HEK293 (cell line): ENCODE results near the gene KLHDC3.

Experiments
- CTCF ChIA-PET: fragments of 350-600 bp; formaldehyde crosslinking; extraction: SDS; loops from one replicate; lab custom pipeline; 2021; ENCODE audit warnings: antibody characterized with exemption; lab: Yijun Ruan, JAX
- POLR2A ChIA-PET: fragments of 300-600 bp; formaldehyde crosslinking; extraction: SDS; loops from one replicate; lab custom pipeline; 2020; ENCODE audit warnings: antibody characterized with exemption, inconsistent platforms; lab: Yijun Ruan, JAX
- H3K27ac ChIP-seq: fragments of 200-500 bp; sonication (Bioruptor generic); 2 replicates; pipeline ENCODE4 v1.5.1; 2014; ENCODE audit warnings: low read depth, low read length, control low read depth, inconsistent platforms; ENCODE audit errors: extremely low read depth
- H3K36me3 ChIP-seq, 2 experiments: fragments of 200-500 bp in 1 of 2; sonication (Bioruptor generic) in 1 of 2; 1 replicate in 1 of 2; 2 replicates in 1 of 2; pipeline ENCODE4 v1.5.1; 2014 to 2017; ENCODE audit warnings: inconsistent platforms in 2 of 2, low read length in 2 of 2; ENCODE audit not compliant: control insufficient read depth in 2 of 2, insufficient read depth in 1 of 2
- H3K4me1 ChIP-seq: fragments of 200-500 bp; sonication (Bioruptor generic); 2 replicates; pipeline ENCODE4 v1.5.1; 2014; ENCODE audit warnings: mild to moderate bottlenecking, low read length, inconsistent platforms; ENCODE audit not compliant: control insufficient read depth, insufficient read depth
- H3K4me3 ChIP-seq: 2 replicates; pipeline ENCODE4 v1.5.1; 2011; ENCODE audit warnings: low read depth, mild to moderate bottlenecking, control low read depth, low read length, moderate library complexity
- H3K9me3 ChIP-seq: fragments of 200-500 bp; sonication (Bioruptor generic); 2 replicates; pipeline ENCODE4 v1.5.1; 2014; ENCODE audit warnings: low read depth, low read length, inconsistent platforms; ENCODE audit not compliant: control insufficient read depth, insufficient read depth
- EGR2 ChIP-seq: fragments of 450-650 bp; formaldehyde crosslinking; IDR thresholded peaks from 2 replicates; pipeline ENCODE4 v1.5.1; 2016; ENCODE audit warnings: low read depth, missing biosample characterization, missing genetic modification characterization
- KLF10 ChIP-seq: fragments of 450-650 bp; IDR thresholded peaks from 2 replicates; pipeline ENCODE4 v1.5.1; 2018; ENCODE audit warnings: missing biosample characterization, mild to moderate bottlenecking, missing genetic modification characterization
- KLF7 ChIP-seq: fragments of 450-650 bp; formaldehyde crosslinking; IDR thresholded peaks from 2 replicates; pipeline ENCODE4 v1.5.1; 2016; ENCODE audit warnings: missing biosample characterization, missing genetic modification characterization, borderline replicate concordance
- RBAK ChIP-seq: fragments of 450-650 bp; formaldehyde crosslinking; IDR thresholded peaks from 2 replicates; pipeline ENCODE4 v1.5.1; 2016; ENCODE audit warnings: missing biosample characterization, missing genetic modification characterization
- SALL2 ChIP-seq: fragments of 450-650 bp; formaldehyde crosslinking; IDR thresholded peaks from 2 replicates; pipeline ENCODE4 v1.5.0; 2017; ENCODE audit warnings: missing biosample characterization, mild to moderate bottlenecking, missing genetic modification characterization, borderline replicate concordance
- YY1 ChIP-seq: fragments of 450-650 bp; formaldehyde crosslinking; IDR thresholded peaks from 2 replicates; pipeline ENCODE4 v1.5.1; 2018; ENCODE audit warnings: missing biosample characterization, missing genetic modification characterization
- ZBTB7A ChIP-seq: fragments of 450-650 bp; formaldehyde crosslinking; IDR thresholded peaks from 2 replicates; pipeline ENCODE4 v1.5.1; 2016; ENCODE audit warnings: low read depth, missing biosample characterization, missing genetic modification characterization
- ZFP69B ChIP-seq: fragments of 450-650 bp; formaldehyde crosslinking; IDR thresholded peaks from 2 replicates; pipeline ENCODE4 v1.5.1; 2016; ENCODE audit warnings: missing biosample characterization, missing genetic modification characterization
- ZNF121 ChIP-seq: fragments of 450-650 bp; formaldehyde crosslinking; IDR thresholded peaks from 2 replicates; pipeline ENCODE4 v1.5.1; 2016; ENCODE audit warnings: missing biosample characterization, missing genetic modification characterization
- ZNF146 ChIP-seq: fragments of 450-650 bp; formaldehyde crosslinking; IDR thresholded peaks from 2 replicates; pipeline ENCODE4 v1.5.1; 2016; ENCODE audit warnings: missing biosample characterization, missing genetic modification characterization
- ZNF169 ChIP-seq: fragments of 450-650 bp; formaldehyde crosslinking; IDR thresholded peaks from 2 replicates; pipeline ENCODE4 v1.5.1; 2016; ENCODE audit warnings: missing biosample characterization, missing genetic modification characterization
- ZNF214 ChIP-seq: fragments of 450-650 bp; formaldehyde crosslinking; IDR thresholded peaks from 2 replicates; pipeline ENCODE4 v1.5.1; 2017; ENCODE audit warnings: missing biosample characterization, mild to moderate bottlenecking, missing genetic modification characterization, borderline replicate concordance
- ZNF24 ChIP-seq: fragments of 450-650 bp; formaldehyde crosslinking; IDR thresholded peaks from 2 replicates; pipeline ENCODE4 v1.5.1; 2016; ENCODE audit warnings: missing biosample characterization, missing genetic modification characterization
- ZNF341 ChIP-seq: fragments of 450-650 bp; formaldehyde crosslinking; IDR thresholded peaks from 2 replicates; pipeline ENCODE4; 2016; ENCODE audit warnings: low read depth, missing biosample characterization, missing genetic modification characterization
- ZNF501 ChIP-seq: fragments of 450-650 bp; formaldehyde crosslinking; IDR thresholded peaks from 2 replicates; pipeline ENCODE4 v1.5.1; 2016; ENCODE audit warnings: missing biosample characterization, missing genetic modification characterization
- ZNF600 ChIP-seq: fragments of 450-650 bp; formaldehyde crosslinking; IDR thresholded peaks from 2 replicates; pipeline ENCODE4 v1.5.1; 2016; ENCODE audit warnings: missing biosample characterization, missing genetic modification characterization
- ZNF624 ChIP-seq: fragments of 450-650 bp; formaldehyde crosslinking; IDR thresholded peaks from 2 replicates; pipeline ENCODE4 v1.5.1; 2017; ENCODE audit warnings: missing biosample characterization, missing genetic modification characterization
- ZNF629 ChIP-seq: fragments of 450-650 bp; formaldehyde crosslinking; IDR thresholded peaks from 2 replicates; pipeline ENCODE4 v1.5.1; 2017; ENCODE audit warnings: missing biosample characterization, missing genetic modification characterization
- ZNF76 ChIP-seq: fragments of 450-650 bp; formaldehyde crosslinking; IDR thresholded peaks from 2 replicates; pipeline ENCODE4; 2016; ENCODE audit warnings: low read depth, missing biosample characterization, missing genetic modification characterization, borderline replicate concordance
- TF ChIP-seq, protein P1 (sequence below): fragments of 450-650 bp; formaldehyde crosslinking; IDR thresholded peaks from 2 replicates; pipeline ENCODE4 v1.5.1; 2016; ENCODE audit warnings: missing biosample characterization, missing genetic modification characterization
- TF ChIP-seq, protein P2 (sequence below): fragments of 450-650 bp; formaldehyde crosslinking; conservative IDR thresholded peaks from 2 replicates; pipeline ENCODE4 v1.5.1; 2016; ENCODE audit warnings: low read depth, missing biosample characterization, missing genetic modification characterization
- TF ChIP-seq, protein P3 (sequence below): fragments of 450-650 bp; formaldehyde crosslinking; IDR thresholded peaks from 2 replicates; pipeline ENCODE4 v1.5.1; 2016; ENCODE audit warnings: missing biosample characterization, missing genetic modification characterization
- TF ChIP-seq, protein P4 (sequence below): fragments of 450-650 bp; formaldehyde crosslinking; IDR thresholded peaks from 2 replicates; pipeline ENCODE4 v1.5.1; 2017; ENCODE audit warnings: missing biosample characterization, missing genetic modification characterization

KLHDC3 gene

DNA sequence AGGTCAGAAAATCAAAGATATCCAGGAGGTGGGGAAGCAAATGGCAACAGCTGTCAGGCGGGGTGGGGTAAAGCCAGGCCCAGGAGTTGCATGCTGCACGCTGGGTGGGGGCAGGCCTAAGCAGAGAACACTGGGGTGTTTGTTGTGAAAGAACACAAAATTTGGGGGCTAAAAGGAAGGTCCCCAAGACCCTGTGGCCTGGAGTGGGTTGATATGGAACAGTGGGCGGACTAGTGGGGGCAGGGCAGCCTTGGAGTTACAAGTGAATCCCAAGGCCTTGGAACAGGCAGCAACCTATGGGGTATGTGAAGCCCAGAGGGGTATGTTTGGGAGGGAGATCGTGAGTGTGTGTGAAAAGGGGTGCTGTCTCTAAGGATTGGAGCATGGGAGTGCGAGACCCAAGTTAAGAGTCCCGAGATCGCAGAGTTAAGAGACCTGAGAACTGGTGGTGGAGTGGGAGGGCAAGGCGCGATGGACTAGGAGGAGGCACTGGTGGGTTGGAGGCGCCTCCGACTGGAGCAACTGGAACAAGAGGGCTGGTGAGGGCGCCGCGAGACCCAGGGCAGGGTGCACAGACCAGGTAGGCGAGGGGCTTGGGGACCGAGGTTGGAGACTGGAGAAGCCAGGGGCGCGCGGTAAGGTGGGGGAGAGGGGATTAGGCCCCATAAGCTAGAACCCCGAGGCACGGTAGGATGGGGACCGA, 38.9 kb downstream of the KLHDC3 start (continued):
- TF ChIP-seq, protein P1, sequence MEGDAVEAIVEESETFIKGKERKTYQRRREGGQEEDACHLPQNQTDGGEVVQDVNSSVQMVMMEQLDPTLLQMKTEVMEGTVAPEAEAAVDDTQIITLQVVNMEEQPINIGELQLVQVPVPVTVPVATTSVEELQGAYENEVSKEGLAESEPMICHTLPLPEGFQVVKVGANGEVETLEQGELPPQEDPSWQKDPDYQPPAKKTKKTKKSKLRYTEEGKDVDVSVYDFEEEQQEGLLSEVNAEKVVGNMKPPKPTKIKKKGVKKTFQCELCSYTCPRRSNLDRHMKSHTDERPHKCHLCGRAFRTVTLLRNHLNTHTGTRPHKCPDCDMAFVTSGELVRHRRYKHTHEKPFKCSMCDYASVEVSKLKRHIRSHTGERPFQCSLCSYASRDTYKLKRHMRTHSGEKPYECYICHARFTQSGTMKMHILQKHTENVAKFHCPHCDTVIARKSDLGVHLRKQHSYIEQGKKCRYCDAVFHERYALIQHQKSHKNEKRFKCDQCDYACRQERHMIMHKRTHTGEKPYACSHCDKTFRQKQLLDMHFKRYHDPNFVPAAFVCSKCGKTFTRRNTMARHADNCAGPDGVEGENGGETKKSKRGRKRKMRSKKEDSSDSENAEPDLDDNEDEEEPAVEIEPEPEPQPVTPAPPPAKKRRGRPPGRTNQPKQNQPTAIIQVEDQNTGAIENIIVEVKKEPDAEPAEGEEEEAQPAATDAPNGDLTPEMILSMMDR (tag by site-specific recombination) = peak; percentile 77; the same call in 1 of the 2 replicates
- TF ChIP-seq ZNF624 (no peak), EGR2 (peak; percentile 87), ZBTB7A (no peak), ZNF600 (peak; percentile 94), ZNF24 (no peak), YY1 (tag by site-specific recombination) (no peak)
- TF ChIP-seq, all 188 proteins: peak for 14

DNA sequence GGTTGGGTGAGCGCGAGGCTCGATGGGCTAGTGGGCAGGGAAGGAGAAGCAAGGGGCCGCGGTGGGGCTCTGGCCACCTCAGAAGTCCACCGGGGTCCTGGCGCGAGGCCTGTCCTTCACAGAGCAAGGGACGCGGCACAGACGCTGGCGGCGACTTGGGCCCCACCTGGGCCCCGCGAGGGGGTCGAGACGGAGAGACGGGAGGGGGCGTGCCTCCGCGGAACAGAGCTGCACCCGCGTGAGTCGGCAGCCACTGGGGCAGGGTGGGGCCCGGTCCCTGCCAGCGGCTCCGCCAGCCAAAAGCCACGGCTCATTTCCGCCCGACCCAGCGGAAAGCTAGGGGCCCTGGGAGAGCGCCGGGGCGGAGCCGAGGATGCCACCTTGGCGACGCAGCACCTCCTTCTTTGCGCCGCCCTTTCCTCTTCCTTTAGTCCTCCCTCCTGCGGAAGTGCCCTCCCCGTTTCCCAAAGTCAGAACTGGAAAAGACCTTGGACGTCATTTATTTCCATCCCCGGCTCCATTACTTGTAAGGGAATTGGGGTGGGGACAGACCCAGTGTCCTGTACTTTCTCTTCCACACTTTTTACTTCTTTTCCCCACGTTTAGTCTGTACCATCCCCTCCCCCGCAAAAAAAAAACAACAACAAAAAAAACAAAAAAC, 39.6 kb downstream of the KLHDC3 start, which contains the start of gene CUL7:
TSS of gene CUL7 (minus strand) at position 307 of the 661 bp plus-strand sequence. CDS start 1,063 bp downstream, outside the sequence.
- Histone ChIP-seq H3K27ac (peak within 1 kb of the TSS; percentile 85), H3K4me3 (peak within 1 kb of the TSS; percentile 74), H3K9me3 (no peaks in the 10 kb centered on the region), H3K4me1 (peaks cover 9% of the 10 kb centered on the region), H3K36me3 (peaks cover 22 to 71% of the 10 kb centered on the region in 2 experiments; a peak in 2 of 3 replicates)
- ChIA-PET CTCF (interaction anchor here (0.6 to 1.7 kb wide), 9 partner anchors 15 to 979 kb away, joined by 3 to 8 read pairs (median 3); no protein-coding TSS in a partner anchor), POLR2A (interaction anchor here (0.5 to 3.3 kb wide), 36 partner anchors 9 to 911 kb away, joined by 3 to 50 read pairs (median 6); partner anchors contain the start of genes C6orf132, CNPY3, CUL9 and GNMT)
- TF ChIP-seq ZNF169 (tag by site-specific recombination) (no peak), ZNF501 (tag by site-specific recombination) (peak; percentile 94; the same call in 1 of the 2 replicates), ZNF341 (tag by site-specific recombination) (peak; percentile 76), RBAK (tag by site-specific recombination) (no peak), ZFP69B (tag by site-specific recombination) (peak; percentile 99), KLF10 (peak; percentile 68; the same call in 1 of the 2 replicates), ZNF121 (tag by site-specific recombination) (peak; percentile 42; the same call in 1 of the 2 replicates), ZNF146 (tag by site-specific recombination) (no peak), KLF7 (tag by site-specific recombination) (peak; percentile 86), SALL2 (tag by site-specific recombination) (no peak), ZNF214 (tag by site-specific recombination) (no peak), ZNF76 (tag by site-specific recombination) (peak; percentile 41), ZNF629 (tag by site-specific recombination) (peak; percentile 93)
- TF ChIP-seq, protein P2, sequence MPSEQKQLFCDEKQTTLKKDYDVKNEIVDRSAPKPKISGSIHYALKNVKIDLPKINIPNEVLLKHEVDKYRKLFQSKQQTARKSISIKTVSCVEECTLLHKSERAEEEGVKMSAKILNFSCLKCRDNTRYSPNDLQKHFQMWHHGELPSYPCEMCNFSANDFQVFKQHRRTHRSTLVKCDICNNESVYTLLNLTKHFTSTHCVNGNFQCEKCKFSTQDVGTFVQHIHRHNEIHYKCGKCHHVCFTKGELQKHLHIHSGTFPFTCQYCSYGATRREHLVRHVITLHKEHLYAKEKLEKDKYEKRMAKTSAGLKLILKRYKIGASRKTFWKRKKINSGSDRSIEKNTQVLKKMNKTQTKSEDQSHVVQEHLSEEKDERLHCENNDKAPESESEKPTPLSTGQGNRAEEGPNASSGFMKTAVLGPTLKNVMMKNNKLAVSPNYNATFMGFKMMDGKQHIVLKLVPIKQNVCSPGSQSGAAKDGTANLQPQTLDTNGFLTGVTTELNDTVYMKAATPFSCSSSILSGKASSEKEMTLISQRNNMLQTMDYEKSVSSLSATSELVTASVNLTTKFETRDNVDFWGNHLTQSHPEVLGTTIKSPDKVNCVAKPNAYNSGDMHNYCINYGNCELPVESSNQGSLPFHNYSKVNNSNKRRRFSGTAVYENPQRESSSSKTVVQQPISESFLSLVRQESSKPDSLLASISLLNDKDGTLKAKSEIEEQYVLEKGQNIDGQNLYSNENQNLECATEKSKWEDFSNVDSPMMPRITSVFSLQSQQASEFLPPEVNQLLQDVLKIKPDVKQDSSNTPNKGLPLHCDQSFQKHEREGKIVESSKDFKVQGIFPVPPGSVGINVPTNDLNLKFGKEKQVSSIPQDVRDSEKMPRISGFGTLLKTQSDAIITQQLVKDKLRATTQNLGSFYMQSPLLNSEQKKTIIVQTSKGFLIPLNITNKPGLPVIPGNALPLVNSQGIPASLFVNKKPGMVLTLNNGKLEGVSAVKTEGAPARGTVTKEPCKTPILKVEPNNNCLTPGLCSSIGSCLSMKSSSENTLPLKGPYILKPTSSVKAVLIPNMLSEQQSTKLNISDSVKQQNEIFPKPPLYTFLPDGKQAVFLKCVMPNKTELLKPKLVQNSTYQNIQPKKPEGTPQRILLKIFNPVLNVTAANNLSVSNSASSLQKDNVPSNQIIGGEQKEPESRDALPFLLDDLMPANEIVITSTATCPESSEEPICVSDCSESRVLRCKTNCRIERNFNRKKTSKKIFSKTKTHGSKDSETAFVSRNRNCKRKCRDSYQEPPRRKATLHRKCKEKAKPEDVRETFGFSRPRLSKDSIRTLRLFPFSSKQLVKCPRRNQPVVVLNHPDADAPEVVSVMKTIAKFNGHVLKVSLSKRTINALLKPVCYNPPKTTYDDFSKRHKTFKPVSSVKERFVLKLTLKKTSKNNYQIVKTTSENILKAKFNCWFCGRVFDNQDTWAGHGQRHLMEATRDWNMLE (tag by site-specific recombination) = peak; percentile 77
- TF ChIP-seq, protein P3, sequence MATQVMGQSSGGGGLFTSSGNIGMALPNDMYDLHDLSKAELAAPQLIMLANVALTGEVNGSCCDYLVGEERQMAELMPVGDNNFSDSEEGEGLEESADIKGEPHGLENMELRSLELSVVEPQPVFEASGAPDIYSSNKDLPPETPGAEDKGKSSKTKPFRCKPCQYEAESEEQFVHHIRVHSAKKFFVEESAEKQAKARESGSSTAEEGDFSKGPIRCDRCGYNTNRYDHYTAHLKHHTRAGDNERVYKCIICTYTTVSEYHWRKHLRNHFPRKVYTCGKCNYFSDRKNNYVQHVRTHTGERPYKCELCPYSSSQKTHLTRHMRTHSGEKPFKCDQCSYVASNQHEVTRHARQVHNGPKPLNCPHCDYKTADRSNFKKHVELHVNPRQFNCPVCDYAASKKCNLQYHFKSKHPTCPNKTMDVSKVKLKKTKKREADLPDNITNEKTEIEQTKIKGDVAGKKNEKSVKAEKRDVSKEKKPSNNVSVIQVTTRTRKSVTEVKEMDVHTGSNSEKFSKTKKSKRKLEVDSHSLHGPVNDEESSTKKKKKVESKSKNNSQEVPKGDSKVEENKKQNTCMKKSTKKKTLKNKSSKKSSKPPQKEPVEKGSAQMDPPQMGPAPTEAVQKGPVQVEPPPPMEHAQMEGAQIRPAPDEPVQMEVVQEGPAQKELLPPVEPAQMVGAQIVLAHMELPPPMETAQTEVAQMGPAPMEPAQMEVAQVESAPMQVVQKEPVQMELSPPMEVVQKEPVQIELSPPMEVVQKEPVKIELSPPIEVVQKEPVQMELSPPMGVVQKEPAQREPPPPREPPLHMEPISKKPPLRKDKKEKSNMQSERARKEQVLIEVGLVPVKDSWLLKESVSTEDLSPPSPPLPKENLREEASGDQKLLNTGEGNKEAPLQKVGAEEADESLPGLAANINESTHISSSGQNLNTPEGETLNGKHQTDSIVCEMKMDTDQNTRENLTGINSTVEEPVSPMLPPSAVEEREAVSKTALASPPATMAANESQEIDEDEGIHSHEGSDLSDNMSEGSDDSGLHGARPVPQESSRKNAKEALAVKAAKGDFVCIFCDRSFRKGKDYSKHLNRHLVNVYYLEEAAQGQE = 0 out of 2 replicates have a peak, but pooled peaks have one; percentile 9
- TF ChIP-seq, protein P4, sequence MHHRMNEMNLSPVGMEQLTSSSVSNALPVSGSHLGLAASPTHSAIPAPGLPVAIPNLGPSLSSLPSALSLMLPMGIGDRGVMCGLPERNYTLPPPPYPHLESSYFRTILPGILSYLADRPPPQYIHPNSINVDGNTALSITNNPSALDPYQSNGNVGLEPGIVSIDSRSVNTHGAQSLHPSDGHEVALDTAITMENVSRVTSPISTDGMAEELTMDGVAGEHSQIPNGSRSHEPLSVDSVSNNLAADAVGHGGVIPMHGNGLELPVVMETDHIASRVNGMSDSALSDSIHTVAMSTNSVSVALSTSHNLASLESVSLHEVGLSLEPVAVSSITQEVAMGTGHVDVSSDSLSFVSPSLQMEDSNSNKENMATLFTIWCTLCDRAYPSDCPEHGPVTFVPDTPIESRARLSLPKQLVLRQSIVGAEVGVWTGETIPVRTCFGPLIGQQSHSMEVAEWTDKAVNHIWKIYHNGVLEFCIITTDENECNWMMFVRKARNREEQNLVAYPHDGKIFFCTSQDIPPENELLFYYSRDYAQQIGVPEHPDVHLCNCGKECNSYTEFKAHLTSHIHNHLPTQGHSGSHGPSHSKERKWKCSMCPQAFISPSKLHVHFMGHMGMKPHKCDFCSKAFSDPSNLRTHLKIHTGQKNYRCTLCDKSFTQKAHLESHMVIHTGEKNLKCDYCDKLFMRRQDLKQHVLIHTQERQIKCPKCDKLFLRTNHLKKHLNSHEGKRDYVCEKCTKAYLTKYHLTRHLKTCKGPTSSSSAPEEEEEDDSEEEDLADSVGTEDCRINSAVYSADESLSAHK = no peak
